Thymus (tissue), 11 donors: ENCODE measurements around the gene KLK13. TPM values are rescaled to one million over a fixed set of nuclear protein-coding genes. Genes with fewer than 3 reads are reported as not detected.

ENCODE experiments used
- DNase-seq, 9 donors: peaks; one replicate each; pipeline ENCODE4 v3.0.0-alpha.2; 2013; ENCODE audit warnings: low spot score in 9 of 9, low read depth in 6 of 9, missing footprints in 1 of 9
- H3K27ac ChIP-seq, 2 donors: one replicate each; pipeline ENCODE4 v1.5.1; 2013; ENCODE audit warnings: control low read depth in 1 of 2, low read depth in 1 of 2, low read length in 1 of 2, mild to moderate bottlenecking in 1 of 2, moderate library complexity in 1 of 2
- H3K27me3 ChIP-seq, 2 donors: one replicate each; pipeline ENCODE4 v1.5.1; 2013; ENCODE audit warnings: low read length in 1 of 2; ENCODE audit not compliant: control insufficient read depth in 2 of 2, insufficient read depth in 1 of 2
- H3K36me3 ChIP-seq, 2 donors: one replicate each; pipeline ENCODE4 v1.5.1; 2013; ENCODE audit warnings: low read length in 1 of 2, mild to moderate bottlenecking in 1 of 2, moderate library complexity in 1 of 2; ENCODE audit not compliant: control insufficient read depth in 2 of 2, insufficient read depth in 2 of 2
- H3K4me1 ChIP-seq, 2 donors: one replicate each; pipeline ENCODE4 v1.5.1; 2013; ENCODE audit warnings: low read length in 2 of 2; ENCODE audit not compliant: control insufficient read depth in 2 of 2, insufficient read depth in 2 of 2
- H3K4me3 ChIP-seq, 2 donors: one replicate each; pipeline ENCODE4 v1.5.1; 2013; ENCODE audit warnings: low read length in 2 of 2, control low read depth in 1 of 2, mild to moderate bottlenecking in 1 of 2
- H3K9me3 ChIP-seq, 2 donors: one replicate each; pipeline ENCODE4 v1.5.1; 2013; ENCODE audit warnings: low read length in 1 of 2, mild to moderate bottlenecking in 1 of 2; ENCODE audit not compliant: control insufficient read depth in 2 of 2, insufficient read depth in 1 of 2
- WGBS: extraction: QIAGEN DNeasy Blood & Tissue Kit; methylation state at CpG from one replicate; pipeline ENCODE4 v1.1.7; 2013; 5-methylcytosine and 5-hydroxymethylcytosine counted together
- polyA plus RNA-seq: library from polyadenylated mRNA; stranded (reverse); fragments of 200-250 nt; gene quantifications from one replicate; pipeline ENCODE4 v1.2.3, GENCODE V29; 2013
- total RNA-seq: library from RNA; stranded (reverse); fragments of 120-200 nt; gene quantifications from one replicate; pipeline ENCODE4 v1.2.4, GENCODE V29; 2013
- donor health status: healthy.

The KLK13 gene
- total and polyA plus RNA-seq, 2 donors: 0.19 to 0.89 TPM

GRCh38 chr19:51084505-51084904 is 19.6 kb upstream of the KLK13 start:
- Histone ChIP-seq H3K4me3 (no peak overlapping the region), H3K4me1 (no peaks in the 10 kb centered on the region), H3K27ac (no peak overlapping the region), H3K27me3 (peaks cover 0 to 3% of the 10 kb centered on the region in 2 donors), H3K9me3 (no peaks in the 10 kb centered on the region), H3K36me3 (no peaks in the 10 kb centered on the region)
- DNase-seq: no peak
- 86% methylated on average over 7 of the region's 7 CpGs for WGBS

GRCh38 chr19:51083783-51084182 is 18.9 kb upstream of the KLK13 start:
- no peak for DNase-seq
- Histone ChIP-seq H3K27ac (no peak overlapping the region), H3K27me3 (peaks cover 0 to 3% of the 10 kb centered on the region in 2 donors), H3K9me3 (no peaks in the 10 kb centered on the region), H3K4me3 (no peak overlapping the region), H3K4me1 (no peaks in the 10 kb centered on the region), H3K36me3 (no peaks in the 10 kb centered on the region)
- WGBS: 87% methylated on average over 14 of the region's 14 CpGs

- H3K4me1 ChIP-seq: no peaks in the 10 kb centered on the region
- H3K27ac ChIP-seq: no peak overlapping the region
- WGBS: 50% methylated on average over 4 of the region's 4 CpGs
- no peak for DNase-seq
- H3K27me3 ChIP-seq: peaks cover 0 to 3% of the 10 kb centered on the region in 2 donors
- no peaks in the 10 kb centered on the region for H3K9me3 ChIP-seq
- no peak overlapping the region for H3K4me3 ChIP-seq
- no peaks in the 10 kb centered on the region for H3K36me3 ChIP-seq
Measured at GRCh38 chr19:51083181-51083580, 18.3 kb upstream of the KLK13 start.

- Histone ChIP-seq H3K4me1 (no peaks in the 10 kb centered on the region), H3K9me3 (no peaks in the 10 kb centered on the region), H3K27me3 (peaks cover 0 to 3% of the 10 kb centered on the region in 2 donors), H3K27ac (no peak within 1 kb of the TSS), H3K36me3 (no peaks in the 10 kb centered on the region), H3K4me3 (no peak within 1 kb of the TSS)
- no peak for DNase-seq
- 52% methylated on average over 7 of the region's 7 CpGs for WGBS
Measured at GRCh38 chr19:51082611-51083010, 17.7 kb upstream of the KLK13 start, which contains the start of gene KLK14. Gene KLK14 (minus strand): TSS chr19:51082887. CDS start chr19:51082614, 273 bp downstream.

- no peak overlapping the region for H3K4me3 ChIP-seq
- no peaks in the 10 kb centered on the region for H3K36me3 ChIP-seq
- DNase-seq: no peak
- WGBS: 99% methylated on average over 14 of the region's 14 CpGs
- no peaks in the 10 kb centered on the region for H3K4me1 ChIP-seq
- no peak overlapping the region for H3K27ac ChIP-seq
- H3K9me3 ChIP-seq: no peaks in the 10 kb centered on the region
- peaks cover 0 to 3% of the 10 kb centered on the region in 2 donors for H3K27me3 ChIP-seq
Measured at GRCh38 chr19:51081476-51081875, 16.6 kb upstream of the KLK13 start.

- H3K4me1 ChIP-seq: no peaks in the 10 kb centered on the region
- no peak for DNase-seq
Measured at GRCh38 chr19:51079481-51080110, 14.7 kb upstream of the KLK13 start.

GRCh38 chr19:51078731-51079130 is 13.8 kb upstream of the KLK13 start:
- no peak overlapping the region for H3K27ac ChIP-seq
- H3K4me3 ChIP-seq: no peak overlapping the region
- no peaks in the 10 kb centered on the region for H3K36me3 ChIP-seq
- no peak for DNase-seq
- no peaks in the 10 kb centered on the region for H3K9me3 ChIP-seq
- H3K4me1 ChIP-seq: no peaks in the 10 kb centered on the region
- 96% methylated on average over 6 of the region's 6 CpGs for WGBS
- peaks cover 0 to 2% of the 10 kb centered on the region in 2 donors for H3K27me3 ChIP-seq

More at GRCh38 chr19:51079481-51080110, 14.7 kb upstream of the KLK13 start:
- Histone ChIP-seq H3K9me3 (no peaks in the 10 kb centered on the region), H3K36me3 (no peaks in the 10 kb centered on the region), H3K27me3 (peaks cover 0 to 3% of the 10 kb centered on the region in 2 donors), H3K4me3 (no peak overlapping the region), H3K27ac (no peak overlapping the region)
- WGBS: 94% methylated on average over 27 of the region's 27 CpGs

- Histone ChIP-seq H3K9me3 (no peaks in the 10 kb centered on the region), H3K4me3 (no peak overlapping the region), H3K36me3 (no peaks in the 10 kb centered on the region), H3K27ac (no peak overlapping the region), H3K4me1 (no peaks in the 10 kb centered on the region), H3K27me3 (no peaks in the 10 kb centered on the region)
- WGBS: 72% methylated on average over 6 of the region's 6 CpGs
- DNase-seq: no peak
Measured at GRCh38 chr19:51078104-51078503, 13.2 kb upstream of the KLK13 start.

GRCh38 chr19:51076631-51077213 is 11.8 kb upstream of the KLK13 start:
- 89% methylated on average over 14 of the region's 14 CpGs for WGBS
- DNase-seq: no peak
- no peaks in the 10 kb centered on the region for H3K36me3 ChIP-seq
- no peaks in the 10 kb centered on the region for H3K9me3 ChIP-seq
- no peaks in the 10 kb centered on the region for H3K27me3 ChIP-seq
- no peak overlapping the region for H3K4me3 ChIP-seq
- no peak overlapping the region for H3K27ac ChIP-seq
- no peaks in the 10 kb centered on the region for H3K4me1 ChIP-seq
